GM19035 (cell line): ENCODE results near the gene NSMCE1.
A peak's percentile ranks its signal among the peaks of the same experiment; 100 is the strongest.
"Not testable (repeated sequence)": the region's sequence is repeated elsewhere in the genome, so short reads cannot be mapped to it uniquely, and the experiment has no call there.

Experiments
- ATAC-seq: cut with Tn5 transposase; IDR thresholded peaks from one replicate; pipeline ENCODE4 v1.9.1; 2021; ENCODE audit not compliant: unreplicated experiment

The NSMCE1 gene

GRCh38 chr16:27220120-27220519 lies 48.5 kb downstream of the NSMCE1 start:
- ATAC-seq: no peak

GRCh38 chr16:27219161-27219560 lies 49.4 kb downstream of the NSMCE1 start:
- no peak for ATAC-seq

GRCh38 chr16:27218756-27219155 lies 49.8 kb downstream of the NSMCE1 start:
- ATAC-seq: no peak

GRCh38 chr16:27217256-27217655 lies 51.3 kb downstream of the NSMCE1 start:
- ATAC-seq: no peak

GRCh38 chr16:27216297-27216885 lies 52.2 kb downstream of the NSMCE1 start:
- ATAC-seq: no peak

GRCh38 chr16:27215660-27216059 lies 52.9 kb downstream of the NSMCE1 start:
- no peak for ATAC-seq

- ATAC-seq: no peak
Observed at GRCh38 chr16:27214084-27214961, 54.2 kb downstream of the NSMCE1 start.

GRCh38 chr16:27211026-27211425 lies 57.5 kb downstream of the NSMCE1 start:
- no peak for ATAC-seq

- ATAC-seq: no peak
Observed at GRCh38 chr16:27210174-27210573, 58.4 kb downstream of the NSMCE1 start.

- ATAC-seq: no peak
Observed at GRCh38 chr16:27209591-27209990, 59.0 kb downstream of the NSMCE1 start.

- no peak for ATAC-seq
Observed at GRCh38 chr16:27208796-27209195, 59.8 kb downstream of the NSMCE1 start.

GRCh38 chr16:27208081-27208680 lies 60.4 kb downstream of the NSMCE1 start:
- no peak for ATAC-seq

- ATAC-seq: not testable (repeated sequence)
Observed at GRCh38 chr16:27207121-27207520, 61.5 kb downstream of the NSMCE1 start.

- no peak for ATAC-seq
Observed at GRCh38 chr16:27205423-27206065, 63.0 kb downstream of the NSMCE1 start.

- ATAC-seq: no peak
Observed at GRCh38 chr16:27204312-27204915, 64.2 kb downstream of the NSMCE1 start.

GRCh38 chr16:27203507-27204311 lies 64.9 kb downstream of the NSMCE1 start, which contains the start of gene KDM8:
Gene KDM8, plus strand, starts transcription at chr16:27203526. Its CDS starts 6,598 bp downstream, at chr16:27210124.
- peak; percentile 87 for ATAC-seq

- ATAC-seq: peak; percentile 64
Observed at GRCh38 chr16:27202923-27203506, 65.6 kb downstream of the NSMCE1 start.

- not testable (repeated sequence) for ATAC-seq
Observed at GRCh38 chr16:27200914-27201313, 67.7 kb downstream of the NSMCE1 start.

- ATAC-seq: no peak
Observed at GRCh38 chr16:27199736-27200135, 68.8 kb downstream of the NSMCE1 start.

- ATAC-seq: no peak
Observed at GRCh38 chr16:27199235-27199586, 69.4 kb downstream of the NSMCE1 start.
